Right cardiac atrium (tissue), 5 donors: ENCODE measurements around the gene TRAPPC3. TPM values are rescaled to one million over a fixed set of nuclear protein-coding genes. Genes with fewer than 3 reads are reported as not detected.

Experiments
- ATAC-seq, 2 donors: fragments of 200-7000 bp; cut with Tn5 transposase; one replicate each; pipeline versions ENCODE4 v1.8.0 to v1.9.1; 2020; ENCODE audit warnings: moderate library complexity in 2 of 2, mild to moderate bottlenecking in 1 of 2
- DNase-seq, 3 donors: peaks; one replicate each; pipeline ENCODE4 v3.0.0-alpha.2; 2020
- H3K27ac ChIP-seq: one replicate; pipeline ENCODE4 v1.5.1; 2013; ENCODE audit warnings: mild to moderate bottlenecking, low read length, control low read depth, moderate library complexity
- H3K27me3 ChIP-seq: one replicate; pipeline ENCODE4 v1.6.1; 2013; ENCODE audit not compliant: control insufficient read depth, insufficient read depth
- H3K4me1 ChIP-seq: one replicate; pipeline ENCODE4 v1.6.1; 2013; ENCODE audit warnings: low read length; ENCODE audit not compliant: control insufficient read depth, insufficient read depth
- H3K4me3 ChIP-seq: one replicate; pipeline ENCODE4 v1.5.1; 2013; ENCODE audit warnings: low read length, control low read depth
- H3K9me3 ChIP-seq: one replicate; pipeline ENCODE4 v1.6.1; 2013; ENCODE audit warnings: low read length; ENCODE audit not compliant: control insufficient read depth
- WGBS: extraction: QIAGEN DNeasy Blood & Tissue Kit; methylation state at CpG from one replicate; pipeline ENCODE4 v1.1.7; 2013; 5-methylcytosine and 5-hydroxymethylcytosine counted together
- intact Hi-C, 4 donors: fragments of 100-400 bp; cut with DNase I; formaldehyde crosslinking; loops; one replicate each; pipeline versions ENCODE4 v1.11.0 to v1.14.0; 2022 to 2023
- polyA plus RNA-seq: library from polyadenylated mRNA; stranded (reverse); fragments of 200-250 nt; gene quantifications from one replicate; pipeline ENCODE4 v1.2.3, GENCODE V29; 2013
- total RNA-seq, 4 donors: library from RNA; stranded (reverse); fragmentation: NEBNext Ultra II Directional; extraction: Animal tissue kit (Norgen Biotek cat#: 25700); gene quantifications; one replicate each; pipeline ENCODE4 v1.2.1, GENCODE V29; 2021
- donor health status: healthy with polysubstance abuse.
- donor health status: DM: no; HTN: yes; CAD: no.
- donor health status: DM: no; HTN: no; CAD: no.
- donor health status: DM: no; HTN: yes; CAD: no; lungs with severe emphysema.
- donor health status: DM: yes; HTN: yes; CAD: no.

The TRAPPC3 gene
- total and polyA plus RNA-seq, 5 donors, result 58.5 to 73.6 (median 65.6) TPM

DNA sequence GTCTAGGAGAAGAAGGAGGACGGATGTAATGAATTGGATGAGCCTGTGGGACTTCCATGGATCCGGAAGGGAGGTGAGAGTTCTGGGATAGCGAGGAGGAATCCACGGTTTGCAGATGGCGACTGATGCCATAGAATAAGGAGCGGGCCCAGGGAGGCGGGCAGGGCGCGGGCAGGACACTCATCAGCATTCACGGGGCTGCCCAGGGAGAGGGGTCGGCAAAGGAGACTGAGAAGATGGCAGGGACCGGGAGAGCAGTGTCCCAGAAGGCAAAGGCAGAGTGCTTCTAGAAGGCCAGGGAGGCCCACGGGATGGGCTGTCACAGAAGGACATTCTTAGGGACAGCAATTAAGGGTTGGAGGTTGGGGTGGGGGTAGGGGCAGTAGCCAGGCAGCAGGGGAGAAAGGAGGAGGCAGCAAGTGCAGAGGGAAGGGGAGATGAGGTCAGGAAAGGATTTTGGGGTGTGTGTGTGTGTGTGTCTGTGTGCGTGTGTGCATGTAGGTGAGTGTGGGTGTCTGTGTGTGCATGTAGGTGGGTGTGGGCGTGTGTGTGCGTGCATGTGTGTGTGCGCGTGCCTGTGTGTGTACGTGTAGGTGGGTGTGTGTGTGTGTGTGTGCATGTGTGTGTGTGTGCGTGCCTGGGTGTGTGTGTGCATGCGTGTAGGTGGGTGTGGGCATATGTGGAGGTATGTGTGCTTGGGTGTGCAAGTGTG lies 23.1 kb downstream of the TRAPPC3 start:
- ATAC-seq (no peak), DNase-seq (no peak)
- intact Hi-C loops, result no loop called here
- Histone ChIP-seq H3K27me3 (no peaks in the 10 kb centered on the region), H3K9me3 (no peaks in the 10 kb centered on the region), H3K4me3 (no peak overlapping the region), H3K4me1 (no peaks in the 10 kb centered on the region), H3K27ac (no peak overlapping the region)
- WGBS, result 80% methylated on average over 21 of the region's 21 CpGs

DNA sequence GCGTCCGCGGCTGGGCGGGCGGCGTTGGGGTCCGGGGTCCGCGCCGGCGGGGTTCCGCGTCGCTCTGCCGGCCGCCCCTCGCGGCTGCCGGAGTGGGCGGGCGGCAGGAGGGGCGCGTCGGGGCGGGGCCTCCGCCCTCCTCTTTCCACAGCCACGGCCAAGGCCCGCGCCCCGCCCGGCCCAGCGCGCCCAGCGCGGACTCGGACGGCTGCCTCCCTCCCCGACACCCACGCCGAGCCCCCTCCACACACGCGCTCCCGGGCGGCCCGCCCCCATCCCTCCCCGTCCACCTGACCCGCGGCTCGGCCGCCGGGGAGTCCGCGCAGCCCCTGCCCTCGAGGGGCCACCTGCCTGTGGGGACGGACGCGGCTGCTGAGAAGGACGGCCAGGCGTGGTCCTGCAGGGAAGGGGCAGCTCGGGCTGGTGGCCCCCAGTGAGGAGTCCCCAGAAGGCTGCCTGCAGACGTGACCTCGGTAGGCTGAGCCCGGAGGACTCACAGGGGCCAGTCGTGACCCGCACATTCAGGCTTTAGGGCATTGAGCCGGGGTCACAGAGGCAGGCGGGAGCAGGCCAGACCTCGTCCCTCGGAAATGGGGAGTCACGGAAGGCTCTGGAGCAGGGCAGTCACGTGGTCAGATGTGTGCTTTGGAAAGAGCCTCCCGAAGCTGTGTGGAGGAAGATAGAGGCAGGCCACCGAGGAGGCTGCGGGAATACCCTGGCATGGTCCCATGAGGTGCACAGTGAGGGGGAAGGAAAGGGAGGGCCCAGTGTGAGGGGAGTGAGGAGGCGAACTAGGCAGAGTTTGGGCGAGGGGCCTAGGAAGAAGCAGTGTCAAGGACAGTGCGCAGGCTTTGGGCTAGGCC lies 23.9 kb downstream of the TRAPPC3 start, which contains the start of gene COL8A2:
Gene COL8A2, minus strand, starts transcription at position 94 of the 863 bp plus-strand sequence. CDS start 24,980 bp downstream, outside the sequence.
- Histone ChIP-seq H3K4me1 (no peaks in the 10 kb centered on the region), H3K27ac (no peak within 1 kb of the TSS), H3K27me3 (no peaks in the 10 kb centered on the region), H3K9me3 (no peaks in the 10 kb centered on the region), H3K4me3 (peak within 1 kb of the TSS; percentile 49)
- WGBS, result 10% methylated on average over 75 of the region's 77 CpGs
- DNase-seq, result peak; percentile 61 to 87 (median 87)
- intact Hi-C loops, result no loop called here
- ATAC-seq, result peak; percentile 69 to 83

GRCh38 chr1:36124404-36125128 lies 24.7 kb downstream of the TRAPPC3 start:
- no peak overlapping the region for H3K27ac ChIP-seq
- H3K4me1 ChIP-seq, result no peaks in the 10 kb centered on the region
- ATAC-seq (no peak), DNase-seq (no peak)
- H3K4me3 ChIP-seq, result peak overlapping the region; percentile 49
- 24% methylated on average over 42 of the region's 42 CpGs for WGBS
- intact Hi-C loops, result no loop called here
- no peaks in the 10 kb centered on the region for H3K9me3 ChIP-seq
- no peaks in the 10 kb centered on the region for H3K27me3 ChIP-seq

DNA sequence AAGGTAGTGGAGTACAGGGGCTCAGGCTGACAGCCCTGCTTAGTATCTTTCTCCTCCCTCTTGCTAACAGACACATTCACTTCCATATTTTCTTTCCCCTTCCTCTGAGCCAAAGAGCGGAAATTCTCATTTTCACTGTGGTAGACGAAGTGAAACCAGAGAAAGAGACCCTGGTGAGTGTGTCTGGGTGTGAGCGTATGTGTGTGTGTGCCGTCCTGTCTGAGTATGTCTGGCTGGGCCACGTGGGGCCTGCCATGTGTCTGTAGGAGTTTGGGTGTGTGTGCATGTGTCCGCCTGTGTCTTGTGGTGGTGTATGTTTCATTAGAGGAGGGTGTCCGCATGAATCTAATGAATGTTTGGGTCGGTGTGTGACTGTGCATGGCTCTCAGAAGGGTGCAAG lies 25.9 kb downstream of the TRAPPC3 start:
- ATAC-seq (peak in 1 of 2 donors; percentile 28), DNase-seq (peak in 1 of 3 donors; percentile 76)
- 50% methylated on average over 8 of the region's 8 CpGs for WGBS
- no peak overlapping the region for H3K4me3 ChIP-seq
- H3K9me3 ChIP-seq, result no peaks in the 10 kb centered on the region
- H3K4me1 ChIP-seq, result no peaks in the 10 kb centered on the region
- H3K27me3 ChIP-seq, result no peaks in the 10 kb centered on the region
- H3K27ac ChIP-seq, result no peak overlapping the region
- intact Hi-C loops, result no loop called here

DNA sequence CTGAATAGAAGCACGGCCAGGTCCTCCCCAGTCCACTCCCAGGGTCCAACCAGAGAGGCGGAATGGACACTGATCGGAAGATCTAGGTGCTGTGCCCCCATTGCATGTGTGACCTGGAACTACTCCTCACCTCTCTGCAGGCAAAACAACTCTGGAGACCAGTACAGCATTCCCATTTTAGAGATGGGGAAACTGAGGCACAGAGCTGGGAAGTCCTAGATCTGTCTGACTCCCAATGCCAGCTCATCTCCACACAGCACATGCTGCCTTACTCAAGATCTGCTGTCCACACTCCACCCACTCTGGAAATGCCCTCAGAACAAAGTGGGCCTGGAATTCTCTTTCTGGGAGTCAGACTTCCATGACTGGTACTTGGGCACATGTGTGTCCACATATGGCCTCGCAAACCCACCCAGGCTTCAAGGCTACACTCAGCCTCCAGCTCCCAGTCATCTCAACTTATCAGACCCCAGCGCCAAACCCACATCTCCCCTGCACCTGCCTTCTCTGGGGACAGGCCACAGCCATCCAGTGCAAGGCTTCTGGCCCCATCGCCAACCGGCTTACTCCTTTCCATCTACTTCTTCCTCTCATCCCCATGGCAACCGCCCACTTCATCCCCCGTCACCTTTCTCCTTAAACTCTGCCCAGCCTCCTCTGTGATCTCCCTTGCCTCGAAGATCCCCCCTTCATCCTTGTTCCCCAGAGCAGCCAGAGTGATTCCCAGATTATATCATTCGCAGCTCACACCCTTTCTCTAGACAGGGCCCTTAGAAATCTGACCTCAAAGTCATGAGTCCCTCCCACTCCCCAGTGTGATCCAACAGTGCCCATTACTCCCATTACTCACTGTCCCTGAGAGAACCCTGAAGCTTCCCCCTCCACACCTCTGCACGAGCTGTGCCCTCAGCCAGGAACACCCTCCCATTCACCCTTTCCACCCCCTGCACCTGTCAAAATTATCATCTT lies 26.9 kb downstream of the TRAPPC3 start:
- Histone ChIP-seq H3K9me3 (no peaks in the 10 kb centered on the region), H3K4me3 (no peak overlapping the region), H3K4me1 (no peaks in the 10 kb centered on the region), H3K27me3 (no peaks in the 10 kb centered on the region), H3K27ac (no peak overlapping the region)
- WGBS, result 84% methylated on average over 12 of the region's 12 CpGs
- no peak for DNase-seq
- ATAC-seq, result no peak
- intact Hi-C loops, result no loop called here

GRCh38 chr1:36119456-36119855 lies 29.8 kb downstream of the TRAPPC3 start:
- H3K27ac ChIP-seq, result no peak overlapping the region
- intact Hi-C loops, result no loop called here
- DNase-seq, result no peak

DNA sequence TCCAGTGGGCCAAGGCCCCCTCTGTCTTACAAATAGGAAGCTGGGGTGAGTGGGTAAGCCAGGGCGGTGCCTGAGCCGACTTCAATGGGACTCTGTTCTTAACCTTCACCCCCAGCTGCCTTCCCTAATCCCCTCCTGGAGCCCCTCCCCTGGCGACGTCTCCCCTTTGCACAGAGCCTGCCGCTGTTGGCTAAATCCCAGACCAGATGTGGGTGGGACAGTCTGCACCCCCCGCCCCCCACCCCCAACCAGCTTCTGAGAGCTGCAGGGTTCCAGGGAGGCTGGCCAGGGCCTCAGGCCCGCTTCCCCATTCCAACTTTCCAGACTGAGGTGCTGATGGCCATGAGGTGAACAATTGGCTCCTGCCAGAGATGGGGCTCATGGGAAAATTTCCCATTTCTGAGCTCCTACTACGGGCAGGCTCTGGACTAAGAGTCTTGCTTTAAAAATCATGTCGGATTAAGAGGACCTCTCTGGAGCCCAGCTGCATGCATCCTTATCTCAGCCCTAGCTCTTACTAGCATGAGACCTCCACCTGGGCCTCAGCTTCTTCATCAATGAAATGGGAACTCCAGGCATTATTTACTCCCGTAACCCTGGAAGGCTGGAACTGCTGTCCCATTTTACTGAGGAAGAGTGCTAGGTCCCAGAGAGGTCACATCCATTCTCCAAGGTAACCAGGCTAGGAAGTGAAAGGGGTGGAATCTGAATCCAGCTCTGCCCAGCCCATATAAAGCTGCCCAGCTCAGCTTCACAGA lies 30.7 kb downstream of the TRAPPC3 start:
- Histone ChIP-seq H3K27ac (no peak overlapping the region), H3K27me3 (no peaks in the 10 kb centered on the region), H3K4me3 (no peak overlapping the region), H3K4me1 (no peaks in the 10 kb centered on the region), H3K9me3 (no peaks in the 10 kb centered on the region)
- ATAC-seq, result no peak
- WGBS, result 59% methylated on average over 10 of the region's 10 CpGs
- intact Hi-C loops, result no loop called here
- DNase-seq, result peak in 1 of 3 donors; percentile 35

More at GRCh38 chr1:36119456-36119855, 29.8 kb downstream of the TRAPPC3 start:
- WGBS, result 36% methylated on average over 9 of the region's 9 CpGs
- H3K4me1 ChIP-seq, result no peaks in the 10 kb centered on the region
- ATAC-seq, result no peak
- no peak overlapping the region for H3K4me3 ChIP-seq
- no peaks in the 10 kb centered on the region for H3K9me3 ChIP-seq
- H3K27me3 ChIP-seq, result no peaks in the 10 kb centered on the region

- intact Hi-C loops, result no loop called here
- ATAC-seq, result no peak
- WGBS, result 81% methylated on average over 5 of the region's 5 CpGs
These were observed 32.4 kb downstream of the TRAPPC3 start for GRCh38 chr1:36116901-36117300.

DNA sequence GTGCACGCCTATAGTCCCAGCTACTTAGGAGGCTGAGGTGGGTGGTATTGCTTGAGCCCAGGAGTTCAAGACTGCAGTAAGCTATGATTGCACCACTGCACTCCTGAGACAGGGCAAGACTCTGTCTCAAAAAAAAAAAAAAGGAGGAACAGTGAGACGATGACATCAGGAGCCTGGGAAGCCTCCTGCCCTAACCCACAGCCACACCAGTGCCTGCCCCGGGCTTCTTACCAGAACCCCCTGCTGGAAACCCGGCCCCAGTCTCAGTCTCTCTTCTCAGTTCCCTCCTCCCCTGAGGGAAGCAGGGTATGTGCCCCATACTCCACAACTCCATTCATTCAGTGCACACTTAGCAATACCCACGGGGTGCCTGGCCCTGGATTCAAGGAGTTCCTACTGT lies 33.4 kb downstream of the TRAPPC3 start:
- no peaks in the 10 kb centered on the region for H3K27me3 ChIP-seq
- H3K4me3 ChIP-seq, result no peak overlapping the region
- intact Hi-C loops, result no loop called here
- no peaks in the 10 kb centered on the region for H3K4me1 ChIP-seq
- no peaks in the 10 kb centered on the region for H3K9me3 ChIP-seq
- ATAC-seq (no peak), DNase-seq (no peak)
- H3K27ac ChIP-seq, result no peak overlapping the region
- 63% methylated on average over 5 of the region's 5 CpGs for WGBS

More at GRCh38 chr1:36116901-36117300, 32.4 kb downstream of the TRAPPC3 start:
- Histone ChIP-seq H3K27me3 (no peaks in the 10 kb centered on the region), H3K4me3 (no peak overlapping the region), H3K27ac (no peak overlapping the region), H3K4me1 (no peaks in the 10 kb centered on the region), H3K9me3 (no peaks in the 10 kb centered on the region)
- no peak for DNase-seq
